Prostate gland (tissue), 2 donors: Measurements from ENCODE around the gene BCR.

Source experiments
- CTCF ChIP-seq, 4 experiments: fragments of 200-600 bp in 2 of 4; fragments of 450-650 bp in 2 of 4; sonication (generic) in 2 of 4; IDR thresholded peaks; 1 replicate in 3 of 4; 2 replicates in 1 of 4; pipeline ENCODE4 v1.5.1; 2016 to 2019; ENCODE audit warnings: antibody characterized with exemption in 4 of 4, mild to moderate bottlenecking in 2 of 4, moderate library complexity in 2 of 4
- POLR2A ChIP-seq: fragments of 450-650 bp; IDR thresholded peaks from one replicate; pipeline ENCODE4 v1.6.1; 2016; ENCODE audit warnings: antibody characterized with exemption, mild to moderate bottlenecking
- POLR2AphosphoS5 ChIP-seq: sonication (generic); formaldehyde crosslinking; IDR thresholded peaks from one replicate; pipeline ENCODE4 v1.6.1; 2017; ENCODE audit warnings: antibody characterized with exemption

- no peak for TF ChIP-seq CTCF (IDR thresholded peaks at IDR 0.05)
- no peak for TF ChIP-seq POLR2A
- no peak for TF ChIP-seq POLR2AphosphoS5
Measured at GRCh38 chr22:23206915-23207314, 26.6 kb downstream of the BCR start.
